Measurements from ENCODE around the gene ANO9. TPM values are rescaled to one million over a fixed set of nuclear protein-coding genes. Genes with fewer than 3 reads are reported as not detected.

ANO9 gene
- total and polyA plus RNA-seq, 5 donors from 2014 or later, result 8.9 to 153 (median 13.3) TPM

GRCh38 chr11:475941-476340 is 34.1 kb upstream of the ANO9 start:
- Mint-ChIP-seq H3K36me3 (peaks cover under 1% of the 10 kb centered on the region), H3K4me3 (no peak overlapping the region), H3K27ac (no peak overlapping the region), H3K27me3 (no peaks in the 10 kb centered on the region), H3K9me3 (no peaks in the 10 kb centered on the region), H3K4me1 (no peaks in the 10 kb centered on the region)
- no peaks in the 10 kb centered on the region for H3K9me3 ChIP-seq (ENCODE audit: control insufficient read depth in 2 of 2, low read length in 2 of 2)
- ATAC-seq (ENCODE audit: low read depth in 2 of 2) (no peak), DNase-seq (no peak)
- H3K4me3 ChIP-seq (ENCODE audit: low read depth, low read length), result no peak overlapping the region
- H3K4me1 ChIP-seq (ENCODE audit: control insufficient read depth, insufficient read depth, low read length, poor library complexity, severe bottlenecking), result no peaks in the 10 kb centered on the region
- H3K36me3 ChIP-seq (ENCODE audit: control insufficient read depth, insufficient read depth, low read length), result no peaks in the 10 kb centered on the region
- no peak overlapping the region for H3K27ac ChIP-seq (ENCODE audit: insufficient read depth, low read length, poor library complexity, severe bottlenecking)
- no peaks in the 10 kb centered on the region for H3K27me3 ChIP-seq (ENCODE audit: control insufficient read depth, insufficient read depth, low read length)

GRCh38 chr11:474914-475506 is 33.2 kb upstream of the ANO9 start:
- Histone ChIP-seq H3K4me1 (ENCODE audit: control insufficient read depth, insufficient read depth, low read length, poor library complexity, severe bottlenecking) (no peaks in the 10 kb centered on the region), H3K36me3 (ENCODE audit: control insufficient read depth, insufficient read depth, low read length) (no peaks in the 10 kb centered on the region), H3K27me3 (ENCODE audit: control insufficient read depth, insufficient read depth, low read length) (no peaks in the 10 kb centered on the region), H3K9me3 (ENCODE audit: control insufficient read depth in 2 of 2, low read length in 2 of 2) (no peaks in the 10 kb centered on the region), H3K4me3 (ENCODE audit: low read depth, low read length) (no peak overlapping the region), H3K27ac (ENCODE audit: insufficient read depth, low read length, poor library complexity, severe bottlenecking) (no peak overlapping the region)
- Mint-ChIP-seq H3K4me3 (no peak overlapping the region), H3K27ac (no peak overlapping the region), H3K9me3 (peaks cover 0 to 2% (median 0%) of the 10 kb centered on the region in 7 donors), H3K27me3 (no peaks in the 10 kb centered on the region), H3K36me3 (no peaks in the 10 kb centered on the region), H3K4me1 (no peaks in the 10 kb centered on the region)
- no peak for DNase-seq
- ATAC-seq (ENCODE audit: low read depth in 2 of 2), result no peak

- H3K4me3 ChIP-seq (ENCODE audit: low read depth, low read length), result no peak overlapping the region
- H3K27ac ChIP-seq (ENCODE audit: insufficient read depth, low read length, poor library complexity, severe bottlenecking), result no peak overlapping the region
- H3K36me3 ChIP-seq (ENCODE audit: control insufficient read depth, insufficient read depth, low read length), result no peaks in the 10 kb centered on the region
- H3K4me1 Mint-ChIP-seq, result peaks cover 0 to 4% (median 0%) of the 10 kb centered on the region in 4 donors
- H3K27me3 ChIP-seq (ENCODE audit: control insufficient read depth, insufficient read depth, low read length), result no peaks in the 10 kb centered on the region
- no peaks in the 10 kb centered on the region for H3K9me3 ChIP-seq (ENCODE audit: control insufficient read depth in 2 of 2, low read length in 2 of 2)
- DNase-seq (no peak), ATAC-seq (ENCODE audit: low read depth in 2 of 2) (no peak)
- H3K4me3 Mint-ChIP-seq, result no peak overlapping the region
- no peaks in the 10 kb centered on the region for H3K36me3 Mint-ChIP-seq
- no peak overlapping the region for H3K27ac Mint-ChIP-seq
- H3K4me1 ChIP-seq (ENCODE audit: control insufficient read depth, insufficient read depth, low read length, poor library complexity, severe bottlenecking), result no peaks in the 10 kb centered on the region
- no peaks in the 10 kb centered on the region for H3K27me3 Mint-ChIP-seq
- peaks cover 0 to 2% (median 0%) of the 10 kb centered on the region in 7 donors for H3K9me3 Mint-ChIP-seq
Measured at GRCh38 chr11:473962-474785, 32.4 kb upstream of the ANO9 start.

- Histone ChIP-seq H3K27me3 (ENCODE audit: control insufficient read depth, insufficient read depth, low read length) (no peaks in the 10 kb centered on the region), H3K27ac (ENCODE audit: insufficient read depth, low read length, poor library complexity, severe bottlenecking) (no peak overlapping the region), H3K4me1 (ENCODE audit: control insufficient read depth, insufficient read depth, low read length, poor library complexity, severe bottlenecking) (no peaks in the 10 kb centered on the region), H3K36me3 (ENCODE audit: control insufficient read depth, insufficient read depth, low read length) (no peaks in the 10 kb centered on the region), H3K9me3 (ENCODE audit: control insufficient read depth in 2 of 2, low read length in 2 of 2) (no peaks in the 10 kb centered on the region), H3K4me3 (ENCODE audit: low read depth, low read length) (no peak overlapping the region)
- Mint-ChIP-seq H3K4me3 (no peak overlapping the region), H3K4me1 (peaks cover 0 to 4% (median 0%) of the 10 kb centered on the region in 4 donors), H3K36me3 (no peaks in the 10 kb centered on the region), H3K27me3 (no peaks in the 10 kb centered on the region), H3K27ac (no peak overlapping the region), H3K9me3 (peaks cover 0 to 2% (median 0%) of the 10 kb centered on the region in 7 donors)
- no peak for ATAC-seq (ENCODE audit: low read depth in 2 of 2)
- no peak for DNase-seq
Measured at GRCh38 chr11:473415-473814, 31.6 kb upstream of the ANO9 start.

GRCh38 chr11:472816-473215 is 31.0 kb upstream of the ANO9 start:
- H3K9me3 ChIP-seq (ENCODE audit: control insufficient read depth in 2 of 2, low read length in 2 of 2), result no peaks in the 10 kb centered on the region
- DNase-seq (no peak), ATAC-seq (ENCODE audit: low read depth in 2 of 2) (no peak)
- Mint-ChIP-seq H3K27ac (no peak overlapping the region), H3K4me1 (peaks cover 0 to 4% (median 0%) of the 10 kb centered on the region in 4 donors), H3K4me3 (no peak overlapping the region), H3K36me3 (no peaks in the 10 kb centered on the region), H3K27me3 (no peaks in the 10 kb centered on the region), H3K9me3 (peaks cover 0 to 2% (median 0%) of the 10 kb centered on the region in 7 donors)
- no peak overlapping the region for H3K4me3 ChIP-seq (ENCODE audit: low read depth, low read length)
- no peaks in the 10 kb centered on the region for H3K27me3 ChIP-seq (ENCODE audit: control insufficient read depth, insufficient read depth, low read length)
- H3K4me1 ChIP-seq (ENCODE audit: control insufficient read depth, insufficient read depth, low read length, poor library complexity, severe bottlenecking), result no peaks in the 10 kb centered on the region
- no peak overlapping the region for H3K27ac ChIP-seq (ENCODE audit: insufficient read depth, low read length, poor library complexity, severe bottlenecking)
- no peaks in the 10 kb centered on the region for H3K36me3 ChIP-seq (ENCODE audit: control insufficient read depth, insufficient read depth, low read length)

GRCh38 chr11:472272-472671 is 30.5 kb upstream of the ANO9 start:
- Histone ChIP-seq H3K4me3 (ENCODE audit: low read depth, low read length) (no peak overlapping the region), H3K27ac (ENCODE audit: insufficient read depth, low read length, poor library complexity, severe bottlenecking) (no peak overlapping the region), H3K9me3 (ENCODE audit: control insufficient read depth in 2 of 2, low read length in 2 of 2) (no peaks in the 10 kb centered on the region), H3K36me3 (ENCODE audit: control insufficient read depth, insufficient read depth, low read length) (no peaks in the 10 kb centered on the region), H3K4me1 (ENCODE audit: control insufficient read depth, insufficient read depth, low read length, poor library complexity, severe bottlenecking) (no peaks in the 10 kb centered on the region), H3K27me3 (ENCODE audit: control insufficient read depth, insufficient read depth, low read length) (no peaks in the 10 kb centered on the region)
- peaks cover 0 to 2% (median 0%) of the 10 kb centered on the region in 7 donors for H3K9me3 Mint-ChIP-seq
- H3K27ac Mint-ChIP-seq, result no peak overlapping the region
- no peaks in the 10 kb centered on the region for H3K27me3 Mint-ChIP-seq
- no peak overlapping the region for H3K4me3 Mint-ChIP-seq
- H3K4me1 Mint-ChIP-seq, result peaks cover 0 to 4% (median 0%) of the 10 kb centered on the region in 4 donors
- H3K36me3 Mint-ChIP-seq, result no peaks in the 10 kb centered on the region
- DNase-seq, result no peak
- no peak for ATAC-seq (ENCODE audit: low read depth in 2 of 2)

- DNase-seq, result no peak
- no peak overlapping the region for H3K4me3 Mint-ChIP-seq
- Histone ChIP-seq H3K4me1 (ENCODE audit: control insufficient read depth, insufficient read depth, low read length, poor library complexity, severe bottlenecking) (no peaks in the 10 kb centered on the region), H3K36me3 (ENCODE audit: control insufficient read depth, insufficient read depth, low read length) (no peaks in the 10 kb centered on the region), H3K27ac (ENCODE audit: insufficient read depth, low read length, poor library complexity, severe bottlenecking) (no peak overlapping the region), H3K9me3 (ENCODE audit: control insufficient read depth in 2 of 2, low read length in 2 of 2) (no peaks in the 10 kb centered on the region), H3K4me3 (ENCODE audit: low read depth, low read length) (no peak overlapping the region), H3K27me3 (ENCODE audit: control insufficient read depth, insufficient read depth, low read length) (no peaks in the 10 kb centered on the region)
- H3K27me3 Mint-ChIP-seq, result no peaks in the 10 kb centered on the region
- H3K9me3 Mint-ChIP-seq, result peaks cover 0 to 2% (median 0%) of the 10 kb centered on the region in 7 donors
- no peaks in the 10 kb centered on the region for H3K36me3 Mint-ChIP-seq
- no peak overlapping the region for H3K27ac Mint-ChIP-seq
- H3K4me1 Mint-ChIP-seq, result peaks cover 0 to 4% (median 0%) of the 10 kb centered on the region in 4 donors
- ATAC-seq (ENCODE audit: low read depth in 2 of 2), result no peak
Measured at GRCh38 chr11:471468-472145, 29.8 kb upstream of the ANO9 start.
